NCI-H1694 (cell line): ENCODE results near the gene STK25.
"Not testable (repeated sequence)": the region's sequence is repeated elsewhere in the genome, so short reads cannot be mapped to it uniquely, and the experiment has no call there.

ENCODE experiments used
- DNase-seq: peaks from one replicate; lab custom pipeline; 2025; lab: John Stamatoyannopoulos, UW

The STK25 gene

DNA sequence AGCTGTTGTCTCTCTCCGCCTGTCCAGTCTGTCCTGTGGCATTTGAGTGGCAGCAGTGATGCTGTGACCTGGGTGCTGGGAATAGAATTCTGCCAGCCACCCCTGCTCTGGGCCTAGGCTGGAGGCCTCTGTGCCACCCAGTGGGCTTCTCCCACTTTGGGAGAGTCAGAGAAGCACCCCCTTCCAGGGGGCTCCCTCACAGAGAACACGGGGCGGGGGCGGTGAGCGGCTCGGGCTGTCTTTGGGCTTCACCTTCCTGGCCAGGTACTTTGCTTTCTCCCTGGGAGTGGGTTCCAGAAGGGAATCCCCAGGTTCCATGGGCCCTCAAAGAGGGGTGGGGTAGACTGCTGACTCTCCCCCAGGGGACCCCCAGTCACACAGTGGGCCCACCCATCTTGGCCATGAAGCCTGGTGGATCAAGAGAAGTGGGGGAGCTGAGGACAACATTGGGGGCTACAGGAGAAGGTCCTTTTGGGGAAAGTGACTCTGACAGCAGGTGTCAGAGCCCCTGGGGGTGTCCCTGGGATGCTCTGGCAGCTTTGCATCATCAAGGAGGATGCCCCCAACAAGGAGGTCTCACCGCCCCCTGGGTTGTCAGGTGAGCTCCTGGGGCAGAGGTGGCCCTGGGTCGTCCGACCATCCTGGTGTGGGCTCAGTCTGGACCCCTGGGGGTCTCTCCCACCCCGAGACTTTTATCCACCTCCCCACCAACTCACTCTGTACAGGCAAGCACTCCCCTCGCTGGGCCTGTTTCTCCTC is 31.4 kb upstream of the STK25 start:
- no peak for DNase-seq

DNA sequence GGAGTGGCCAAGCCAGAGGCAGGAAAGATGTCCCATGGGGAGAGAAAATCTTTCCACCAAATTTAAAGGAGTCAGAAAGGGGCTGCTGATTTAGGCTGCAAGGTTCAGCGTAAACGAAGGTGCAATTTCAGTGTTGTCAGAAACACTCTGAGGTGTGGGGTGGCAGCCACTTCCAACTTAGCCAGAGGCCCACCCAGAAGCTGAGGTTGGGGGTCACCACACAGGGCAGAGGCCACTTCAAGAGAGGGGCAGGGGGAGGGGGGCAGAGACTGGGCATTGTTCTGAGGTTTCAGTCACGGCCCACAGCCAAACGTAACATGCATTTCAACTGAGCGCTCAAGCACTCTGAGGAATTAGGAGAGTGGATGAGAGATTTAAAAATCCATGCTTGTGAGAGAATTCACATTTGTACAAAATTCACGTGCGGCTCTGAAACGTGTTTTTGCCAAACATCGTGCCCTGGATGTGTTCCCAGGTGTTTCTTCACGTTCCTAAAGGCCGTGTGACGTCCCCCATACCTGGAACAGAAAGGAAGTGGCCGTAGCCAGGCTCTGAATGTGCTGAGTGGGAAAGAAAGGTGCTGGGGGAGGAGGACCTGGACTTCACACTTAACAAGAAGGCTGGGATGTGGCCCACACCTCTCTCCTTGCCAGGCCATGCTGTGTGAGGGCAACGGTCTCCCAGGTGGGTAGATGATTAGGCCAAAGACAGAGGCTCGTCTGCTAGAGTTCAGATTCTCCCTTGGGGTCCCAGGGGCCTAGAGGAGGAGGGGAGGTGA is 30.6 kb upstream of the STK25 start:
- no peak for DNase-seq

DNA sequence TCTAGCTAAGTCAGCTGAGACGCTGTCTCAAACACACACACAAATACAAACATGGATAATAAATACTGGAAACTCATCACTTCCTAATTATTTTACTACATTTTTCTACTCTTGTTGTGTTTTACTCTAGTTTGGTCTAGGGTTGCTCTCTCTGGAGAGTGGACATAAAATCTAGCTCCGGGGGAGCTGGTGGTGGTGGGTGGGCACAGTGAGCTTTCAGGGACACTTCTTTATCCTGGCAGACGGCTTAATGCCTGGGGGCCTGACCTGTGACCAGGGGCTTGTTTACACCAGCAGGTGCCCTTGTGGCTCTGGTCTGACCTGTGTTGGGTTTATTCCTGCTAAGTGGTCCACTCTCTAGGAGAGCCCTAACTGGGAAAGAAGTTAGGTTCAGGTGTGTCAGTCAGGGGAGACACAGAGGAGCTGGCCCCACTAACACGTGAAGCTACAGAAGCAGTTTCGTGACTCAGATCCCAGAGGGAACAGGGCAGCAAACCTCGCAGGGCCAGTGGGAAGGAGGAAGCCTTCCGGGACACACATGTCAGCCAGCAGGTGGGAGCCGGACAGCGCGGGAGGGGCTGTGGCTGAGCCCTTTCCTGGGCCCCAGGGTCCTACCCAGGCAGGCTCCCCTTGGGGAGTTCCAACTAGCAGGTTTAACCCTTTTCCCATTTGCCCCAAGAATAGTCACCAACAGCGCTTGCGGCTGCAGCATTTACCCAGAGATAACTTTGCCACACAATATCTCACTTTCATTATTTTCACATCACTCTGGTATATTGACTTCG is 27.7 kb upstream of the STK25 start:
- DNase-seq = no peak

DNA sequence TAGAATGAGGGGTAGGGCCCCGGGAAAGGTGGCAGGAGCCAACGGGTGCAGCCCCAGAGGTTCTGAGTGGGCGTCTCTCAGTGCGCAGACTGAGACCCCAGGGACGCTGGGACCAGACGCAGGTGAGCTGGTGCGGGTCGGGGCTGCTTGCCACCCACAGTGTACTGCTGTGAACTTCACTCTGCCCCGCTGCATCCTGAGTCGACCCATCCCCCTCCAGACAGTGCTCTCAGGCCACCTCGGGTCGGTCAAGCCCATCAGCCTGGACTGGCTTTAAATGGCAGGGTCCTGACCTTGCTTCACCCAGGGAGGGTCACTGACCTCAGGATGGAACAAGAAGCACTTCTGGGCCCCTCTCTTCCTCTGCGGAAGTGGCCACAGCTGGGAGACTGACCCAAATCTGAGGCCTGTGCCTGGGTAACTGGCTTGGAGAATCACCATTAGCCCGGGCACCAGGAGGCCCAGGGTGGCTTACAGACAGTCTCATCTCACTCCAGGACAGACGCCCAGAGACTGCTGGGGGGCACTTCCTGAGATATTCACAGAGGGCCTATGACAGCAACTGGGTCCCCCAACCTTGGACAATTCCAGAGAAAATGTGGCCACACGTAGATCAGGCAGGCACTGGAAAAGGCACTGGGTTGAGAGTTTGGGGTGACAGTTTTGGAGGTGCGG is 26.5 kb upstream of the STK25 start:
- no peak for DNase-seq

DNA sequence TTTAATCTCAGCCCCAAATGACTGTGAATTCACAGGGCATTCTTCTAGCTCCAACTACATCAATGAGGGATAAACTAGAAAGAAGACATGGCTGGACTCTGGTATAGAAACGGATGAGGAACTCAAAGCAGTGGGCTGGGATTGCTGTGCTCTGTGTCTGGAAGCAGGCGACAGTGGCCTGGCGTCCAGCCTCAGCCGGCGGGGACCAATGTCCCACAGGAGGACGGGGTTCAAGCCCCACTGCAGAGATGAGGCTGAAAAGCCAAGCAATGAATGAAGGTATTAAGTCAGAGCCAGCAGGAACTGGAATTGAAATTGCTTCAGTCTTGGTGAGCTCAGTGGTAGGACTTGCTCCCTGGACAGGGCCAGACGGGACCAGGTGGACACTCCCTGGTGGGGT is 25.9 kb upstream of the STK25 start:
- DNase-seq = no peak

DNA sequence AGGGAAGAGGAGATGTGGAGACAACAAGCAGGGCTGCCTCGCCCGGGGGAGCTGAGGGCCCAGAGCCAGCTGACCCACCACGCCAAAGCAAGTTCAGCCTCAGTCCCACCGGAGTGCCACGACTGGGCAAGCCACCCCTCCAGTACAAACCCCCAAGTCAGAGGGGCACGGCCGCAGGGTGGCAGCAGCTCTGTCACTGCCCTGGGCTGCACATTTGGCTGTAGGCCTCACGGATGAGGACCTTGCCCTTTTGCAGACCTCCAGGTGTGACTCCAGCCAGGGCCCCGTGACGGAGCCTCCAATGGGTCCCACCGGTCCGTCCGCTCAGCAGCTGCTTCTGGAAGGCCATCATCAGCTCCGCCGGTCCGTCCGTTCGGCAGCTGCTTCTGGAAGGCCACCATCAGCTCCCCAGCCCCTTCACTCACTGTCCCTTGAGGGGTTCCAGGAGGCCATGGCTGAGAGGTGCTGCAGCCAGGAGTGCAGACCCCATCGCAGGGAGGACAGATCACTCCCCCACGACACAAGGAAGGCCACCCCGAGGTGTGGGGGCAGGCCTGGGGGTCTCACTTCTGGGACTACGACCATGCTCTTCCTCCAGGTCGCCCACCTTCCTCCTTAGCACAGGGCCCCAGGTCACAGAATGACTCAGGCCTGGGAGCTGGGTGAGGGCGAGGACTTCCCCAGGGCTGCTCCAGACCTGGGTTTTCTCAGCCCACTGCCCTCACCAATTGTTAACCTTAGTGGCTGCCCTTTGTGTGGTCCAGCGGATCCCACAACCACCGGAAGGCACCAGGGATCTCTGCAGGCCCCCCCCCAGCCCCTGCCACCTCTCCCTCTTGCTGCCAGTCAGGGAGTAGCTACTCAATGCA is 24.6 kb upstream of the STK25 start:
- DNase-seq = no peak

DNA sequence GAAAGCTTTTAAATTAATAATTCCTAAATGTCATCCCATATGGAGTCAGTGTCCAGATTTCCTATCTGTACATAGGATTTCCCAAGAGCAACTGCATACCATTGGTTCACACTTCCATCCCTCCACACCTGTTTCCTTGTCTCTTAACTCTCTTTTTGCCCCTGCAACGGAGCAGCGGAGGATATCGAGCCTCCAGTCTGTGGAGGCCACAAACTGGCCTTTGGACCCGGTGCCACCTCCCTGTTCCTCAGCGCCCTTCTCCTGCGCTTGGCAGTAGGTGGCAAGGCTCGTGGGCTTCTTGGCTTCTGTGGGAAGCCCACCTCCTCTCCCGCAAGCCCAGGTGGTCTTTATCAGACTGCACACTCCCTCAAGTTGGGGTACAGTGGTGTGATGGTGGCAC is 23.8 kb upstream of the STK25 start:
- DNase-seq = no peak

DNA sequence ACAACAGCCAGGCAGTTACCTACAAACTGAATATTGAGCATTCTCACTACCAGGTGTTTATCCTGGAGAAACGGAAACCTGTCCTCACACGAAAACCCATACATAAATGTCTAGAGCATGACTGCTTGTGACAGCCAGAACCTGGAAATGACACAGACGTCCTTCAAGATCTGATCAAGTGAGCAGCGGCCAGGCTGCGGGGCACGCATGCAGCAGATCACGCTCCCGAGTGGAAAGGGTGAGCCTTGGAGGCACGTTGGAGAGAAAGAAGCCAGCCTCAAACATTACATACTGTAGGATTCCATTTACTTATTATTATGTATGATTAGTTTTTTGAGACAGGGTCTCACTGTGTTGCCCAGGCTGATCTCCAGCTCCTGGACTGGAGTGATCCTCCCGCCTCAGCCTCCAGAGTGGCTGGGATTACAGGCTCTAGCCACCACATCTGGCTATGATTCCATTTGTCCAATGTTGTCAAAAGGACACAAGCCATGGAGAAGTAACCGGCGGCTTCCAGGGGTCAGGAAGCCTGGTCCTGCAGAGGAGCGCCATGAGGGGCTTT is 22.9 kb upstream of the STK25 start:
- no peak for DNase-seq

DNA sequence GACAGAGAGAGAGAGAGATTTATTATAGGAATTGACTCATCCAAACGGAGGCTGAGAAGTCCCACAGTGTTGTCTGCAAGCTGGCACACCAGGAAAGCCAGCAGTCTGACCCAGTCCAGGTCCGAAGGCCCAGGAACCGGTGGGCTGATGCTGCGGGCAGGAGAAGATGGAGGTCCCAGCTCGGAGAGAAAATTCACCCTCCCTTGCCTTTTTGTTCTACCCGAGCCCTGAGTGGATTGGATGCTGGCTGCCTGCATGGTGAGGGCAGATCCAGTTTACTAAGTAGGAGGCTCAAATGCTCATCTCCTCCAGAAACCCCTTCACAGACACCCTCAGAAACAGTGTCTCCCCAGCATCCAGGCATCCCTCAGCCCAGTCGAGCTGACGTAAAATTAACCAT is 22.2 kb upstream of the STK25 start:
- DNase-seq = no peak

DNA sequence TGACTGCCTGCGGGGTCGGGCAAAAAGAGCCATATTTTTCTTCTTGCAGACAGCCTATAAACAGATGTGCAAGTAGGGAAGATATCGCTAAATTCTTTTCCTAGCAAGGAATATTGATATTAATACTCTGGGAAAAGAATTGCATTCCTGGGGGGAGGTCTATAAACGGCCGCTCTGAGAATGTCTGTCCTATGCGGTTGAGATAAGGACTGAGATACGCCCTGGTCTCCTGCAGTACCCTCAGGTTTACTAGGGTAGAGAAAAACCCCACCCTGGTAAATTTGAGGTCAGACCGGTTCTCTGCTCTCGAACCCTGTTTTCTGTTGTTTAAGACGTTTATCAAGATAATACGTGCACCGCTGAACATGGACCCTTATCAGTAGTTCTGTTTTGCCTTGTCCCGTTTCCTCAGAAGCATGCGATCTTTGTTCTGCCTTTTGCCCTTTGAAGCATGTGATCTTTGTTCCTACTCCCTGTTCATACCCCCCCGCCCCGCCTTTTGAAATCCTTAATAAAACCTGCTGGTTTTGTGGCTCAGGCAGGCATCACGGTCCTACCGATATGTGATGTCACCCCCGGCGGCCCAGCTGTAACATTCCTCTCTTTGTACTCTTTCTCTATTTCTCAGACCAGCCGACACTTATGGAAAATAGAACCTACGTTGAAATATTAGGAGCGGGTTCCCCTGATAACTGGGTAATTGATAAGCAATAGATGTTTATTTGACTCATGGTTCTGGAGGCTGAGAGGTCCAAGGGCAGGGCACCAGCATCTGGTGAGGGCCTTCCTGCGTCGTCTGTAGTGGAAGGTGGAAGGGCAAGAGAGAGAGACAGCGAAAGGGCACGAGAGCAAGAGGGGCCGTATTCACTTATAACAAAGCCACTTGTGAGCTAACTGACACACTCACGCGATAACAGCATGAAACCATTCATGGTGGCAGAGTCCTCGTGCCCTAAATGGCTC is 17.7 kb upstream of the STK25 start:
- DNase-seq = not testable (repeated sequence)

DNA sequence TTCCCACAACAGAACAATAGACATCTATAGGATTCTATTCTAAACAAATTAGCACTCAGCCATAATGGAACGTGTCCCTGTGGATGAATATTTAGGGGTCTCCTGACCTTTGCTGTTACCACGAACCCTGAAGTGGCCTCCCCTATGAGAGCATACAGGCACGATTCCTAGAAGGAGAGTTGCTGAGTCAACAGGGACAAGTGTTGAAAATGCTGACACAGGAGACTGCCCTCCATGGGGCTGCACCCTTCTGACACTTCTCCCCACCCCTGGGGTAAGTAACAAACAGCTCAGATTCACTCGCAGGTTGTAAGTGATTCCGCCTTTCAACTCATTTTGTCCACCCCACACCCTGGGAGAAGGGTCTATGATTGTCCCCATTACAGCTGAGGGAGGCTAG is 14.1 kb upstream of the STK25 start:
- no peak for DNase-seq

DNA sequence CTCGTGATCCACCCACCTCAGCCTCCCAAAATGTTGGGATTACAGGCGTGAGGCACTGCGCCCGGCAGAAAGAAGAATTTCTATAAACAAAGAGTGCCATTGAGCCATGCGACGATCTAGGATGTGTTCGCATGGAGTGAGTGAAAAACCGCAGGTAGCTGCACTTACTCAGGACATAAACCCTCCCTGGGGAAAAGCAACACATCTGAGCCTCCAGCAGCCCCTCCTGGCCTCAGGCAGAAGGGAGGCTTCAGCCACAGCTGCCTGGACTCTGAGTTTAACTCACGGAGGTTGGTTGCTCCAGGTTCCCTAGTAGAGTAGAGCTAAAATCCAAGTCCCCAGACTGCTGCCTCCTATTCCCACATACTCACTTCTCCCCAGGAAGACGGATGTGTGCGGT is 11.3 kb upstream of the STK25 start:
- no peak for DNase-seq

DNA sequence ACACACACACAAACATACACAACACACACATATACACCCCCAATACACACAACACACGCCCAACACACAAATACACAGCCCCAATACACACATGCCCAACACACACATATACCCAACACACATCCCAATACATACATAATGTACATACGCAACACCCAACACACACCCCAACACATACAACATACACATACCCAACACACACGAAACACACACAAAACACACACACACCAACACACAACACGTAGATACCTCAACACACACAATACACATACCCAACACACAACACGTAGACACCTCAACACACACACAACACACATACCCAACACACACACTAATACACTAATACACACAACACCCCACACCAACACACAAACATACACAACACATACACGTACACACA is 8.9 kb upstream of the STK25 start:
- no peak for DNase-seq

DNA sequence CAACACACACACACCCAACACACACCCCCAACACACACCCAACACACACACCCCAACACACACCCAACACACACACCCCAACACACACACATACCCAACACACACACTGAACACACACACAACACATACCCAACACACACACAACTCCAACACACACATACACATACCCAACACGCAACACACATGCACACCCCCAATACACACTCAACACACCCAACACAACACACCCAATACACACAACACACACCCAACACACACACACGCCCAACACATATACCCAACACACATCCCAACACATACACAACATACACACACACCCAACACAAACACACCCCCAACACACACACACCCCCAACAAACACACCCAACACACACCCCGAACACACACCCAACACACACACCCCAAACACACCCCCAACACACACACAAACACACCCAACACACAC is 8.2 kb upstream of the STK25 start:
- DNase-seq = no peak

DNA sequence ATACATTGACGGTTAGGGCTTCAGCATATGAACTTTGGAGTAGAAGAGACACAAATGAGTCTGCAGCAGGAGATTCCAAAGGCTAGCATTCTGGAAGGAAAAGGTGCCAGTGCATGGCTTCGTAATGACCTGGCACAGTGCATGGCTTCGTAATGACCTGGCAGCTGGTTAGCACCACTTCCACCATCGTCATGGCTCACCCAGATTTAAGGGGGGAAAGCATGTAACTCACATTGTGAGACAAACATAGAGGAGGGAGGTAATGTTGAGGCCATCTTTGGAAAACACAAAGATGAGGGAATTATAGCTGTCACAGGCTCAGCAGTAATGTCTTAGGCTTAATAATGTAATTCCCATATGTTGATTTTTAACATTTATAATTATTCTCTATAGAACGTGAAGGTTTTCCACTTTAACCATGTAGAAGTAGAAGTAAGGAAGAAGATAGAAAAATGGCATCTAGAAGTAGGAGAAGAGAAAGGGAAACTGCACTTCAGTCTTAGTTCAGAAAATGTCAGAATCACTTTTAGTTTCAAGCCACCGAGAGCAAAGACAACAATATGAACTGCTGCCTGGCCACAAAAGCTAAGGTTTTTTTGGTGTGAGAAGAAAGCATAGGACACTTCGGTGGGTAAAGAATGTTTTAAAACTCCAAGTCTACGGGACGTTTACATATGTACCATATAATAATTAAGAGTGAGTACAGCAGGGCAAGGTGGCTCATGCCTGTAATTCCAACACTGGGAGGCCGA is 6.8 kb upstream of the STK25 start:
- no peak for DNase-seq

DNA sequence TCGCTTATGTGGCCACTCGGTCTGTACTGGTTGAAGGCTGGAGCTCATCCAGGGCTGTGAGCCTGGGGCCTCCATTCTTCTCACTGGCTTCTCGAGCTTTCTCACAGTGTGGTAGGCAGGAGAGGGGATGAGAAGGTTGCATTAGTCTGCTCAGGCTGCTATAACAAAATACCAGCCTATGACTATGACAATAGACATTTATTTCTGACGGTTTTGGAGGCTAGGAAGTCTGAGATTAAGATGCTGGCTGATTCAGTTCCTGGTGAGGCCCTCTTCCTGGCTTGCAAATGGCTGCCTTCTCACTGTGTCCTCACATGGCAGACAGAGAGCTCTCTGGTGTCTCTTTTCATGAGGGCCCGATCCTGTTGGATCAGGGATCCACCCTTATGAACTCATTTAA is 6.2 kb upstream of the STK25 start:
- no peak for DNase-seq

DNA sequence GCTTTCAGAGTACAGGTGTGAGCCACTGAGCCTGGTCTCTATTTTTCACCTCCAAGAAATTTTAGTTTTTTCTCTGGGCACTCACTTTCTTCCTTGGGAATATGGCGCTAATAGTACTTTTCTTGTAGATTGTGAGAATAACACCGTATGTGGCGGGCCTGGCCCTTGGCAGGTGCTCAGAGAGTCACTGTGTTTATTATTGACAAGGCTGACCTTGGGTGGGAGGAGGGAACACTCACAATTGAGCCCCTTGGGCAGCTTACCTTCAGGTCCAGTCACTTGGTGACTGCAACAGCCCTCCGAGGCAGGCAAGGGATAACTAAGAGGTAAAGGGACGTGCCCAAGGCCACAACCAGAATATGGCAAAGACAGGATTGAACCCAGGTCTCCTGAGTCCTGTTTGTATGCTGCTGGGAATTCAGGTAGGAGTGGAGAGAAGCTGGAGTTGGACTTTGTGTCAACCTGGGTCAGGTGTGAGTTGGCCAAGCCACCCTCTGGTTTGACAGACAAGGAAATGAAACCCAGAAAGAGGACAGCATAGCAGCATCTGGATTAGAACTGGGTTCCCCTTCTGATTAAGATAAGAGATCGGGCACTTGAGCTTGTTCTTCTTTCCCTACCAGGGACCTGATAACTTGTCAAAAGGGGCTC is 2.8 kb upstream of the STK25 start:
- DNase-seq = no peak

DNA sequence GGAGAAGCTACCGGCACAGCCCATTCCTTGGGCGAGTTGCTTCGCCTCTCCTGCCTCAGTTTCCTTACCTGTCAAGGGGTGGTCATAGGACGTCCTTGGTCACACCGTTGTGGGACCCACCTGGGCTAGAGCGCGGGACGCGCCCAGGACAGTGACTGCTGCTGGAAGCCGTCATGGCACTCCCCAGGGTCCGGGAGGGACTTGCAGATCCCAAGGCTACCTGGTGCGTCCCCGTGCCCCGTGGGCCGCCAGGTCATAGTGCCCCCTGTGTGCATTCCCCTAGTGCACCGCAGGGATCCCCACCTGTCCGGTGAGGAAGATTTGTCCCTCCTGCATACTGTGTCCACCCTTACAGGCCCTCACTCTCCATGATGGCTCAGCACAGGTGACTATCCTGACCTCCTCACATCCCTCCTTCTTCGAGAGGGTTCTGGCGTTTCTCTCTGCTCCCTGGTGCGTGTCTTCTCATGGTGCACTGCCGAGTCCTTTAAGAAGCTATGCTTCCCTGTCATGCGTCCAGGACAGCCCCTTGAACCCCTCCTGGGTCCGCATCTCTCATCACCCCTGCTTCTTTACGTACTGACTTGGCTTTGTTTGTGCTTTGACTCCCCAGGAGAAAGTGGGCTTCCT is 886 bp upstream of the STK25 start:
- no peak for DNase-seq
